AG20443 (cell line): ENCODE data around the gene CNTN6.

ENCODE experiments used
- DNase-seq: peaks from one replicate; pipeline ENCODE4 v3.0.0; 2012; ENCODE audit warnings: low spot score, mixed read lengths

The CNTN6 gene

GRCh38 chr3:1179146-1179545 is 86.3 kb downstream of the CNTN6 start:
- no peak for DNase-seq

- no peak for DNase-seq
Observed at GRCh38 chr3:1183320-1184048, 90.7 kb downstream of the CNTN6 start.

- no peak for DNase-seq
Observed at GRCh38 chr3:1190569-1190968, 97.7 kb downstream of the CNTN6 start.

GRCh38 chr3:1191026-1191425 is 98.2 kb downstream of the CNTN6 start:
- no peak for DNase-seq

GRCh38 chr3:1195947-1196346 is 103.1 kb downstream of the CNTN6 start:
- DNase-seq: no peak

- DNase-seq: no peak
Observed at GRCh38 chr3:1197051-1197450, 104.2 kb downstream of the CNTN6 start.

- no peak for DNase-seq
Observed at GRCh38 chr3:1200371-1200770, 107.5 kb downstream of the CNTN6 start.

GRCh38 chr3:1207904-1208303 is 115.1 kb downstream of the CNTN6 start:
- no peak for DNase-seq

- DNase-seq: no peak
Observed at GRCh38 chr3:1214933-1215332, 122.1 kb downstream of the CNTN6 start.

GRCh38 chr3:1216856-1217255 is 124.0 kb downstream of the CNTN6 start:
- no peak for DNase-seq

- DNase-seq: no peak
Observed at GRCh38 chr3:1227111-1227510, 134.3 kb downstream of the CNTN6 start.

- DNase-seq: no peak
Observed at GRCh38 chr3:1228289-1228688, 135.5 kb downstream of the CNTN6 start.

GRCh38 chr3:1230920-1231319 is 138.1 kb downstream of the CNTN6 start:
- DNase-seq: no peak

GRCh38 chr3:1232276-1232675 is 139.5 kb downstream of the CNTN6 start:
- DNase-seq: no peak

GRCh38 chr3:1235526-1236120 is 142.8 kb downstream of the CNTN6 start:
- no peak for DNase-seq

GRCh38 chr3:1251282-1252060 is 158.6 kb downstream of the CNTN6 start:
- DNase-seq: no peak

- no peak for DNase-seq
Observed at GRCh38 chr3:1252061-1252430, 159.2 kb downstream of the CNTN6 start.

GRCh38 chr3:1262246-1262645 is 169.4 kb downstream of the CNTN6 start:
- DNase-seq: no peak

- no peak for DNase-seq
Observed at GRCh38 chr3:1263121-1263520, 170.3 kb downstream of the CNTN6 start.

GRCh38 chr3:1269808-1270207 is 177.0 kb downstream of the CNTN6 start:
- DNase-seq: no peak

- DNase-seq: no peak
Observed at GRCh38 chr3:1272546-1273265, 179.9 kb downstream of the CNTN6 start.

GRCh38 chr3:1275495-1275894 is 182.7 kb downstream of the CNTN6 start:
- no peak for DNase-seq

GRCh38 chr3:1287815-1288214 is 195.0 kb downstream of the CNTN6 start:
- no peak for DNase-seq
